CD8-positive, alpha-beta memory T cell (primary cell): ENCODE measurements around the gene TMEM151B. TPM values are rescaled to one million over a fixed set of nuclear protein-coding genes. Genes with fewer than 3 reads are reported as not detected.
A peak's percentile ranks its signal among the peaks of the same experiment; 100 is the strongest.

Source experiments
- CTCF ChIA-PET: fragments of 350-600 bp; sonication (Branson Sonifier 250); formaldehyde crosslinking; loops from one replicate; lab custom pipeline; 2021; ENCODE audit warnings: antibody characterized with exemption; lab: Charles Lee
- POLR2A ChIA-PET: fragments of 350-600 bp; sonication (Branson Sonifier 250); formaldehyde crosslinking; loops from one replicate; lab custom pipeline; 2021; ENCODE audit warnings: antibody characterized with exemption; lab: Charles Lee
- DNase-seq, 5 donors: peaks; one replicate each; pipeline versions ENCODE4 v3.0.0 to v3.0.0-alpha.2; 2020 to 2022; ENCODE audit warnings: mixed read lengths in 1 of 5
- H3K27ac ChIP-seq: one replicate; pipeline ENCODE4 v1.7.0; 2013; ENCODE audit warnings: low read depth, mild to moderate bottlenecking, low read length, moderate library complexity
- H3K27me3 ChIP-seq: 2 replicates; pipeline ENCODE4 v1.7.0; 2013; ENCODE audit warnings: low read length, mild to moderate bottlenecking; ENCODE audit not compliant: insufficient read depth, poor library complexity, severe bottlenecking
- H3K36me3 ChIP-seq: 2 replicates; pipeline ENCODE4 v1.7.0; 2013; ENCODE audit warnings: mild to moderate bottlenecking, low read length, moderate library complexity; ENCODE audit not compliant: insufficient read depth
- H3K4me1 ChIP-seq: 2 replicates; pipeline ENCODE4 v1.7.0; 2013; ENCODE audit warnings: mild to moderate bottlenecking, low read length, moderate library complexity; ENCODE audit not compliant: insufficient read depth
- H3K4me3 ChIP-seq: 2 replicates; pipeline ENCODE4 v1.7.0; 2013; ENCODE audit warnings: mild to moderate bottlenecking, low read length
- H3K9me3 ChIP-seq: 2 replicates; pipeline ENCODE4 v1.7.0; 2013; ENCODE audit warnings: mild to moderate bottlenecking, low read length
- H3K27ac Mint-ChIP-seq, 8 donors: one replicate each; pipeline ENCODE4 v1.8.0; 2020 to 2021; ENCODE audit warnings: mixed read lengths in 8 of 8, mild to moderate bottlenecking in 6 of 8, inconsistent platforms in 3 of 8, moderate library complexity in 3 of 8
- H3K27me3 Mint-ChIP-seq, 2 donors: one replicate each; pipeline ENCODE4 v1.8.0; 2020 to 2021; ENCODE audit warnings: mixed read lengths in 2 of 2, mild to moderate bottlenecking in 1 of 2, moderate library complexity in 1 of 2
- H3K36me3 Mint-ChIP-seq, 3 donors: one replicate each; pipeline ENCODE4 v1.8.0; 2020 to 2021; ENCODE audit warnings: mixed read lengths in 3 of 3, inconsistent platforms in 1 of 3, mild to moderate bottlenecking in 1 of 3
- H3K4me1 Mint-ChIP-seq, 3 donors: one replicate each; pipeline ENCODE4 v1.8.0; 2020 to 2021; ENCODE audit warnings: mixed read lengths in 3 of 3, inconsistent platforms in 1 of 3, mild to moderate bottlenecking in 1 of 3
- H3K4me3 Mint-ChIP-seq, 7 donors: one replicate each; pipeline ENCODE4 v1.8.0; 2020 to 2021; ENCODE audit warnings: mixed read lengths in 7 of 7, mild to moderate bottlenecking in 6 of 7, moderate library complexity in 4 of 7, inconsistent platforms in 2 of 7
- H3K9me3 Mint-ChIP-seq, 5 donors: one replicate each; pipeline ENCODE4 v1.8.0; 2020 to 2022; ENCODE audit warnings: mixed read lengths in 5 of 5, mild to moderate bottlenecking in 3 of 5, moderate library complexity in 2 of 5, inconsistent platforms in 1 of 5
- polyA plus RNA-seq: library from polyadenylated mRNA; unstranded; fragments of 300-500 nt; fragmentation: Illumina TruSeq; gene quantifications from one replicate; pipeline ENCODE4 v1.2.3, GENCODE V29; 2021
- total RNA-seq, 2 experiments: library from RNA; stranded (reverse); gene quantifications; one replicate each; pipeline ENCODE4 v1.2.3, GENCODE V29; 2021

The TMEM151B gene
- total and polyA plus RNA-seq, 3 experiments from 2014 or later = not detected

GRCh38 chr6:44224029-44224964 lies 46.0 kb upstream of the TMEM151B start:
- POLR2A ChIA-PET = interaction anchor here (0.8 to 4.5 kb wide), 5 partner anchors 10 to 40 kb away, joined by 3 to 24 read pairs (median 3); partner anchors contain the start of gene HSP90AB1
- peak overlapping the region; percentile 81 to 90 (median 84) for H3K4me3 Mint-ChIP-seq
- no peak for DNase-seq
- peaks cover under 1% of the 10 kb centered on the region for H3K27me3 ChIP-seq
- H3K4me1 Mint-ChIP-seq = peaks cover 15 to 21% (median 16%) of the 10 kb centered on the region in 3 donors
- H3K9me3 Mint-ChIP-seq = no peaks in the 10 kb centered on the region
- no peaks in the 10 kb centered on the region for H3K36me3 ChIP-seq
- peaks cover 0 to 3% of the 10 kb centered on the region in 2 donors for H3K27me3 Mint-ChIP-seq
- peak overlapping the region; percentile 52 for H3K4me3 ChIP-seq
- H3K4me1 ChIP-seq = peaks cover 10% of the 10 kb centered on the region
- H3K27ac ChIP-seq = peak overlapping the region; percentile 45
- H3K27ac Mint-ChIP-seq = peak overlapping the region in 5 of 8 donors; percentile 1 to 73 (median 63)
- H3K9me3 ChIP-seq = no peaks in the 10 kb centered on the region
- H3K36me3 Mint-ChIP-seq = no peaks in the 10 kb centered on the region
- CTCF ChIA-PET = interaction anchor here (0.8 to 8.0 kb wide), 8 partner anchors 11 to 93 kb away, joined by 3 to 69 read pairs (median 4); partner anchors contain the start of genes AARS2 and SLC35B2

DNA sequence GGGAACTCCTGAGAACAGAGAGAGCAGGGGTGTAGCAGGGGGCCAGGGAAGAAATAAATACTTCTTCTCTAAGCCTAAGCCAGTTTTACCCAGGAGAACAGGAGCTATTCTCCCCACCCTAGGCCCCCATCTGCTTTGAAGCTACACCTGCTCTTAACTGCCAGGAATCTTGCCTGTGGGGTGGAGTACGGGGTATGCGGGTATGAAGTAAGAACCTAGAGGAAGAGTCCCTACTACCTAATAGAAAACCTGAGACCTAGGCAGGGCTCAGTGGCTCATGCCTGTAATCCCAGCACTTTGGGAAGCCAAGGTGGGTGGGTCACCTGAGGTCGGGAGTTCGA lies 45.3 kb upstream of the TMEM151B start:
- DNase-seq = no peak
- Histone ChIP-seq H3K4me1 (peaks cover 10% of the 10 kb centered on the region), H3K27ac (peak overlapping the region; percentile 45), H3K9me3 (no peaks in the 10 kb centered on the region), H3K36me3 (no peaks in the 10 kb centered on the region), H3K27me3 (no peaks in the 10 kb centered on the region), H3K4me3 (no peak overlapping the region)
- Mint-ChIP-seq H3K9me3 (no peaks in the 10 kb centered on the region), H3K27ac (no peak overlapping the region), H3K4me1 (peaks cover 15 to 21% (median 16%) of the 10 kb centered on the region in 3 donors), H3K4me3 (peak overlapping the region; percentile 49 to 85 (median 82)), H3K36me3 (no peaks in the 10 kb centered on the region), H3K27me3 (peaks cover 0 to 1% of the 10 kb centered on the region in 2 donors)
- ChIA-PET CTCF (interaction anchor here (1.0 to 8.0 kb wide), 6 partner anchors 11 to 52 kb away, joined by 3 to 69 read pairs (median 6); partner anchors contain the start of gene SLC35B2), POLR2A (interaction anchor here (0.9 to 4.5 kb wide), 2 partner anchors 9 to 23 kb away, joined by 3 to 24 read pairs; partner anchors contain the start of gene HSP90AB1)

DNA sequence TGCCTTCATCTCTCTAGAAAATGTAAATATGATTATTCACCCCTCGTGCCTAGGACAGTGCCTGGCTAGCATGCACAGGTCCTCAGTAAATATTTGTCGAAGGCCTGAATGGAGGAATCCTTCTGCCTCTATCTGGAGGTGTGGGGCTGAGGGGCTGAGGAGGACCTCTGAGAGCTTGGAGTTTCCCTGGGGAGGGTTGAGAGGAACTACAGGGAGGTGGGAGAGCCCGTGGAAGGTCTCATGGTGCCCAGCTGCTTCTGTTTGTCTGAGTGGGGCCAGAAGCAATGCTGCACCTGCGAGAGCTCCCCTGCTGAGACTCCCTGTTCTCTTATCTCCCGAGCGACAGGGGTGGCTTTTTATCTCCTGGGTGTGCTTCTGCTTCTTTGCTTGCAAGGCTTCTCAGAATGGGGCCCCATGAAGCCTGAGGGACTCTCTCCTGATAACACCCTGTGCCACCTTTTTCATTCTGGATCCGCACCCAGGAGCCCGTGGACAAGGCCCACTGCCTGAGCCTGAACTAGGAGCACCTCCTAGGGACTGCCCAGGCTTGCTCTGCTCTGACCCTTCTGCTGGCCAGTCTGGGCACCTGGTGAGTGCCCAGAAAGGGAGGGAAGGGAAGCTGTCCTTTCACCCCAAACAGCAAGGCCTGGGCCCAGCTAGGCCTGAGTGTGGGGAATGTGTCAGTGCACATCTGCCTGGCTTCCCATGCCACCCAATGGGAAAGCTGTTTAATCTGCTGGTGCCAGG lies 44.5 kb upstream of the TMEM151B start:
- Histone ChIP-seq H3K27ac (peak overlapping the region; percentile 61), H3K27me3 (no peaks in the 10 kb centered on the region), H3K36me3 (no peaks in the 10 kb centered on the region), H3K4me3 (no peak overlapping the region), H3K4me1 (peaks cover 10% of the 10 kb centered on the region), H3K9me3 (no peaks in the 10 kb centered on the region)
- Mint-ChIP-seq H3K27me3 (no peaks in the 10 kb centered on the region), H3K4me3 (peak overlapping the region in 3 of 7 donors; percentile 19 to 67 (median 27)), H3K9me3 (no peaks in the 10 kb centered on the region), H3K27ac (no peak overlapping the region), H3K36me3 (no peaks in the 10 kb centered on the region), H3K4me1 (peaks cover 15 to 21% (median 16%) of the 10 kb centered on the region in 3 donors)
- no peak for DNase-seq
- ChIA-PET POLR2A (interaction anchor here (4.5 kb wide), 1 partner anchor 22 kb away, joined by 24 read pairs; the partner anchor contains the start of gene HSP90AB1), CTCF (interaction anchor here (2.0 to 8.0 kb wide), 4 partner anchors 10 to 31 kb away, joined by 4 to 69 read pairs (median 14); partner anchors contain the start of gene SLC35B2)

DNA sequence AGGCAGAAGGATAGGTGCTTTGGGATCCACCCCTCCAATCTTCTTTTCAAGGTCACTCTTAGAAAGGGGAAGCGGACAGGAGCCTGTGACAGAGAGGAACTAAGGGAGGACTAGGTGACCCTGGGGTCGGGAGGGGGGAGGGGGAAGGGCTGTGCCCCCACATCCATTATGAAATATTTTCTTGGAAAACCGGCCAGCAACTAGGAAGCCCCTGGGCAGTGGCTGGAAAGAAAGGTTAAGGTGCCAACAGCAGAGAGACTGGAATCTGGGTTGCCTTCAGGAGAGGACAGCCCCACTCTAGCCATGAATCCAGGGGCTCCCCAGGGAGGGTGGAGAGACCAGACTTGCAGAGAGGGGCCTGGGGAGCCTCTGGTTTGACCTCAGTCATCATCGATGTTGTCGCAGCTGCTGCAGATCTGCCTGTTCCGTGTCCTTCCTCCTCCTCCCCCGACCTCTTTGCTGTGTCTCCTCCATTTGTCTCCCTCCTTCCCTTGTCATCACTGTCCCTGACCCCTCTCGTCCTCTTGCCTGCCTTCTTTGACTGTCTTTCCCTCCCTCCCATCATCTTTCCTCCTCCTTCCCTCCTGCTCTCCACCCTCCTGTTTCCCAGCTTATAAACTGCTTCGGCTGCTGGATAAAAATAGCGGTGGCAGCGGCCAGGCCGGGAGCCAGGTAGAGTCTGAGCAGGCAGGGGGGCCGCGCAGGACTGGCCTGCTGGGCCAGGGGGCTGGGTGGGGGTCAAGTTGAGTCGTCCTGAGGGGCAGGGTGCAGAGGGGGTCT lies 43.7 kb upstream of the TMEM151B start:
- Histone ChIP-seq H3K27me3 (no peaks in the 10 kb centered on the region), H3K27ac (peak overlapping the region; percentile 61), H3K4me3 (no peak overlapping the region), H3K9me3 (no peaks in the 10 kb centered on the region), H3K4me1 (peaks cover 10% of the 10 kb centered on the region), H3K36me3 (no peaks in the 10 kb centered on the region)
- no peaks in the 10 kb centered on the region for H3K36me3 Mint-ChIP-seq
- ChIA-PET CTCF (interaction anchor here (2.4 to 8.0 kb wide), 3 partner anchors 9 to 30 kb away, joined by 7 to 69 read pairs (median 22); partner anchors contain the start of gene SLC35B2), POLR2A (interaction anchor here (1.4 kb wide), 1 partner anchor 11 kb away, joined by 3 read pairs; no protein-coding TSS in a partner anchor)
- H3K9me3 Mint-ChIP-seq = no peaks in the 10 kb centered on the region
- H3K4me3 Mint-ChIP-seq = peak overlapping the region in 1 of 7 donors; percentile 27
- peaks cover 15 to 21% (median 16%) of the 10 kb centered on the region in 3 donors for H3K4me1 Mint-ChIP-seq
- no peak for DNase-seq
- H3K27me3 Mint-ChIP-seq = no peaks in the 10 kb centered on the region
- no peak overlapping the region for H3K27ac Mint-ChIP-seq

DNA sequence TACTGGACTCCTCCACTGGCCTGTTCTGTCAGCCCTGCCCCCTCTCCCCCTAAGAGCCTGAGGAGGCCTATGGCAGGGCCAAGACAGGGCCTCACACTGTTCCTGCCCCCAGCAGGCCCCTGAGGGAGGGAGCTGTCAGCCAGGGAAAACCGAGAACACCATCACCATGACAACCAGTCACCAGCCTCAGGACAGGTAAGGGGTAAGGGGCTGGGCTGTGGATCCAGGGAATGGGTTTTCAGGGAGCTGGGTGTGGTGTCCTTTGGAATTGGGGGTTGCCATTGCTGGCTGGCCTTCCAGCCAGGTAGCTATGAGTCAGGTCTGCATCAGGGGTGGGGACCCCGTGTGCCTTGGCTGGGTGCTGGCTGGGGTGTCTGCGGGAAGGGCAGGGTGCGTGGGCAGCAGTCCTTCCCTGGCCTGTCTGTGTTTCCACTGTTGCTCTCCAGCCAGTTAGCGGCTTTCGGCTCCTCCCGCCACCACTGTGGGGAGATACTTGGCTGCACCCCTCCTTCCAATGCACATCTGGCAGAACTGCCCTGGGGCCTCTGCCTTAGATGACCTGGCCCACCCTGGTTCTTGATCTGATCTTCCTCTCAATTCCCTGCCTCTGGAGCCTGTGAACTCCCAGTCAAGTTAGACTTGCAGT lies 43.0 kb upstream of the TMEM151B start:
- DNase-seq = no peak
- ChIA-PET CTCF (interaction anchor here (0.6 to 8.0 kb wide), 3 partner anchors 8 to 37 kb away, joined by 3 to 69 read pairs (median 5); no protein-coding TSS in a partner anchor), POLR2A (interaction anchor here (1.4 kb wide), 1 partner anchor 10 kb away, joined by 3 read pairs; no protein-coding TSS in a partner anchor)
- H3K4me1 Mint-ChIP-seq = peaks cover 13 to 16% (median 16%) of the 10 kb centered on the region in 3 donors
- H3K4me3 ChIP-seq = no peak overlapping the region
- no peaks in the 10 kb centered on the region for H3K36me3 ChIP-seq
- no peaks in the 10 kb centered on the region for H3K36me3 Mint-ChIP-seq
- peaks cover 6% of the 10 kb centered on the region for H3K4me1 ChIP-seq
- no peaks in the 10 kb centered on the region for H3K27me3 Mint-ChIP-seq
- H3K27me3 ChIP-seq = no peaks in the 10 kb centered on the region
- no peak overlapping the region for H3K27ac Mint-ChIP-seq
- peak overlapping the region; percentile 61 for H3K27ac ChIP-seq
- no peaks in the 10 kb centered on the region for H3K9me3 Mint-ChIP-seq
- H3K9me3 ChIP-seq = no peaks in the 10 kb centered on the region
- H3K4me3 Mint-ChIP-seq = no peak overlapping the region

- Mint-ChIP-seq H3K4me1 (peaks cover 8 to 11% (median 10%) of the 10 kb centered on the region in 3 donors), H3K27me3 (no peaks in the 10 kb centered on the region), H3K36me3 (no peaks in the 10 kb centered on the region), H3K27ac (no peak overlapping the region), H3K4me3 (no peak overlapping the region), H3K9me3 (no peaks in the 10 kb centered on the region)
- no peak for DNase-seq
- H3K27me3 ChIP-seq = no peaks in the 10 kb centered on the region
- H3K36me3 ChIP-seq = no peaks in the 10 kb centered on the region
- H3K4me3 ChIP-seq = no peak overlapping the region
- ChIA-PET CTCF (interaction anchor here (0.6 to 8.0 kb wide), 3 partner anchors 8 to 36 kb away, joined by 3 to 69 read pairs (median 5); no protein-coding TSS in a partner anchor), POLR2A (interaction anchor here (1.4 kb wide), 1 partner anchor 9 kb away, joined by 3 read pairs; no protein-coding TSS in a partner anchor)
- no peaks in the 10 kb centered on the region for H3K9me3 ChIP-seq
- H3K4me1 ChIP-seq = peaks cover 1% of the 10 kb centered on the region
- H3K27ac ChIP-seq = no peak overlapping the region
Measured at GRCh38 chr6:44228031-44228430, 42.2 kb upstream of the TMEM151B start.
